Stimulated activated memory B cell treated with anti-CD40 and anti-IgM and Interleukin-4, amounts not matched to agents 10 μg/mL and 1 μg/mL and 100 μg/mL, for 72 hours (primary cell): Measurements from ENCODE around the gene GRK5.

Experiments
- ATAC-seq: fragments of 150-1000 bp; cut with Tn5 transposase; 2 replicates; pipeline ENCODE4 v1.10.0; 2021
- H3K27ac Mint-ChIP-seq: one replicate; pipeline ENCODE4 v1.8.0; 2022; ENCODE audit warnings: mild to moderate bottlenecking, mixed read lengths
- H3K27me3 Mint-ChIP-seq: one replicate; pipeline ENCODE4 v1.8.0; 2022; ENCODE audit warnings: mixed read lengths
- H3K36me3 Mint-ChIP-seq: one replicate; pipeline ENCODE4 v1.8.0; 2022; ENCODE audit warnings: mixed read lengths
- H3K4me1 Mint-ChIP-seq: one replicate; pipeline ENCODE4 v1.8.0; 2022; ENCODE audit warnings: mixed read lengths
- H3K4me3 Mint-ChIP-seq: one replicate; pipeline ENCODE4 v1.8.0; 2022; ENCODE audit warnings: mild to moderate bottlenecking, moderate library complexity, mixed read lengths
- H3K9me3 Mint-ChIP-seq: one replicate; pipeline ENCODE4 v1.8.0; 2022; ENCODE audit warnings: mixed read lengths

The GRK5 gene

GRCh38 chr10:119445311-119445934 is 238.1 kb downstream of the GRK5 start:
- Mint-ChIP-seq H3K27me3 (no peaks in the 10 kb centered on the region), H3K27ac (peak overlapping the region; percentile 53), H3K4me1 (peaks cover 39% of the 10 kb centered on the region), H3K36me3 (peaks cover 20% of the 10 kb centered on the region), H3K9me3 (no peaks in the 10 kb centered on the region), H3K4me3 (no peak overlapping the region)
- ATAC-seq, result peak; percentile 77

DNA sequence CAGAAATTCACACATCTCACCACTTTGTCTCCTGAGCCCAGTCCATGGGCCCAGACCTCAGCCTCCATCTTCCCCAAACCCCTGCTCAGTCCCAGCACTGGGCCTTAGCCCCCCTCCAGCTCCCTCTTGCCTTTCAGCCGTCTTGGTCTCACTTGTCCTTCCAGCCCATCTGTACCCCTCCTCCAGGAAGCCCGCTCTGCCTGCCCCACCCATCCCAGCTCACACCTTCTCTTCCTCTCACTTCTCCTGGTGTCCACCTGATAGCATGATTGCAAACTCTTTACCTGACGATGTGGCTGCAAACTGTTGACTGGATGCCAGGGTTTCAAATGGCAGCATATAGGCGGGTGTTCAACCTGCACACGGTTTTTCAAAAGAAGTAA is 238.6 kb downstream of the GRK5 start:
- H3K27ac Mint-ChIP-seq, result peak overlapping the region; percentile 53
- no peaks in the 10 kb centered on the region for H3K27me3 Mint-ChIP-seq
- H3K9me3 Mint-ChIP-seq, result no peaks in the 10 kb centered on the region
- peaks cover 20% of the 10 kb centered on the region for H3K36me3 Mint-ChIP-seq
- H3K4me1 Mint-ChIP-seq, result peaks cover 39% of the 10 kb centered on the region
- H3K4me3 Mint-ChIP-seq, result no peak overlapping the region
- ATAC-seq, result no peak

- ATAC-seq, result no peak
- H3K36me3 Mint-ChIP-seq, result peaks cover 20% of the 10 kb centered on the region
- no peaks in the 10 kb centered on the region for H3K9me3 Mint-ChIP-seq
- no peak overlapping the region for H3K4me3 Mint-ChIP-seq
- no peaks in the 10 kb centered on the region for H3K27me3 Mint-ChIP-seq
- H3K27ac Mint-ChIP-seq, result peak overlapping the region; percentile 53
- H3K4me1 Mint-ChIP-seq, result peaks cover 39% of the 10 kb centered on the region
Observed at GRCh38 chr10:119446441-119447277, 239.3 kb downstream of the GRK5 start.

GRCh38 chr10:119447421-119447820 is 240.1 kb downstream of the GRK5 start:
- H3K27ac Mint-ChIP-seq, result no peak overlapping the region
- ATAC-seq, result no peak

DNA sequence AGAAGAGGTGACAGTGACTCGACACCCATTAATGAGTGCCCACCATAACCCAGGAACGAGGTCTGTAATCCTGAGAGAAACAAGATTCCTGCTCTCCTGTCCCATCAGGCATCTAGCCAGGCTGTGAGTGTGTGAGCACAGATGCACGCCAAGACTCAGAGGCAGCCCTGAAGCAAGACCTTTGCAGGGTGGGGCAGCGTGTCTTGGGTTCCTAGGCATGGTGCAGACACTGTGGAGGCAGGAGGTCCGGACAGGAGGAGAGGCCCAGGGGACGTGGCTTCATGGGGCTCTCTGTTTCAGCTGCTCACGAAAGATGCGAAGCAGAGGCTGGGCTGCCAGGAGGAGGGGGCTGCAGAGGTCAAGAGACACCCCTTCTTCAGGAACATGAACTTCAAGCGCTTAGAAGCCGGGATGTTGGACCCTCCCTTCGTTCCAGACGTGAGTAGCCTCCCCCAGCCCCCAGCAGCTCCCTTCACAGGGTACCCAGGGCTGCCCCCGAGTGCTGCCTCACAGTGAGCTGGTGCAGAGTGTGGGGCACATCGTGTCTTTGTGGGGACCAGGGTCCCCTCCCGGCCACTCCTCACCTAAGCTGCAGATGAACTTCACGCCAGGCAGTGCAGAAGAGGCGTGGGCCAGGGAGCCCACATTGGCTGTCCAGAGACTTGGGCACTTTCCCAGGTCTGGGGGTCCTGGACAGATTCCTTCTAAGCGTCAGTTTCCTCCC is 240.6 kb downstream of the GRK5 start:
- H3K27me3 Mint-ChIP-seq, result no peaks in the 10 kb centered on the region
- H3K9me3 Mint-ChIP-seq, result no peaks in the 10 kb centered on the region
- peaks cover 27% of the 10 kb centered on the region for H3K4me1 Mint-ChIP-seq
- peaks cover 20% of the 10 kb centered on the region for H3K36me3 Mint-ChIP-seq
- H3K4me3 Mint-ChIP-seq, result no peak overlapping the region
- no peak overlapping the region for H3K27ac Mint-ChIP-seq
- ATAC-seq, result no peak

More at GRCh38 chr10:119447421-119447820, 240.1 kb downstream of the GRK5 start:
- no peaks in the 10 kb centered on the region for H3K27me3 Mint-ChIP-seq
- H3K9me3 Mint-ChIP-seq, result no peaks in the 10 kb centered on the region
- H3K4me3 Mint-ChIP-seq, result no peak overlapping the region
- H3K4me1 Mint-ChIP-seq, result peaks cover 32% of the 10 kb centered on the region
- H3K36me3 Mint-ChIP-seq, result peaks cover 20% of the 10 kb centered on the region

DNA sequence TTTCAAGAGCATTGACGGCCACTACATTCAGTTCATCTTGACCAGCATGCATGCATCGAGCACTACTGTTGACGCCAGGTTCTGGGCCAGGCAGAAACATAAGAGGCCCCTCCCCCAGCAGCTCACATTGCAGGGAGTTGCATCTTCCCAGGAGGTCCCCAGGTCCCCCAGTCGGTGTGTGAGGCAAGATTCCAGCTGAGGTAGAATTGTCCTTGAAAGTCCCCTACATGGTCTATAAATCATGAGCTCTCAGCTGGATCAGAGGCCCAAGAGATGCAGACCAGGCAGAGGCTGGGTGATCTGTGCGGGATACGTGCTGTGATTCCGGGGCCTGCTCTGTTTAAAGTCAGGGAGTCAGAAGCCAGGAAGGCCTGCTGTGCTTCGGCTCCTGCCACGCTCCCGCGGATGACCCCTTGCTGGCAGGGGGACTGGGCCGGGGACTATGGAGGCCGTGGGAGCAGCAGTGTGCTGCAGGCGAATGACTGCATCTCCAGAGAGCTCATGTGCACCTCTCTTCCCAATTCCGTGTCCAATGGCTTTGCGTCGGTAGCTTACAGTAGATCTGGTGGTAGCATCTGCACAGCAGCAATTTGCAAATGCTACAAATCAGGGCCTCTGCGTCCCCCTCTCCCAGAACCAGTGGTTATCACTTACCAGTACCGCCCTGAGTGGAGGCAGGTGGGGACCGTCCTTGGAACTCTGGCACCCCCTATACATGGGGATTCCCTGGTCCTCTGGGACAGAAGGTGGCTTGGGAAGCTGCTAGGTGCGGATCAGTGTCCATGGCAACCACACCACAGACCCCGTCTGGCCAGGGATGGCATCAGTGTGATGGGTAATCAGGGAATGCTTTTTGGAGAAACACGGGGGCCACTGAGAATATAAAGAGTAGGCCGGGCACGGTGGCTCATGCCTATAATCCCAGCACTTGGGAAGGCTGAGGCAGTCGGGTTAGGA is 241.5 kb downstream of the GRK5 start:
- no peak for ATAC-seq
- Mint-ChIP-seq H3K9me3 (no peaks in the 10 kb centered on the region), H3K4me3 (no peak overlapping the region), H3K27ac (peak overlapping the region; percentile 65), H3K27me3 (no peaks in the 10 kb centered on the region), H3K4me1 (peaks cover 30% of the 10 kb centered on the region), H3K36me3 (peaks cover 22% of the 10 kb centered on the region)

GRCh38 chr10:119449760-119450461 is 242.5 kb downstream of the GRK5 start:
- Mint-ChIP-seq H3K27ac (peak overlapping the region; percentile 65), H3K36me3 (peaks cover 28% of the 10 kb centered on the region), H3K4me3 (no peak overlapping the region), H3K9me3 (no peaks in the 10 kb centered on the region), H3K4me1 (peaks cover 33% of the 10 kb centered on the region), H3K27me3 (no peaks in the 10 kb centered on the region)
- ATAC-seq, result no peak

DNA sequence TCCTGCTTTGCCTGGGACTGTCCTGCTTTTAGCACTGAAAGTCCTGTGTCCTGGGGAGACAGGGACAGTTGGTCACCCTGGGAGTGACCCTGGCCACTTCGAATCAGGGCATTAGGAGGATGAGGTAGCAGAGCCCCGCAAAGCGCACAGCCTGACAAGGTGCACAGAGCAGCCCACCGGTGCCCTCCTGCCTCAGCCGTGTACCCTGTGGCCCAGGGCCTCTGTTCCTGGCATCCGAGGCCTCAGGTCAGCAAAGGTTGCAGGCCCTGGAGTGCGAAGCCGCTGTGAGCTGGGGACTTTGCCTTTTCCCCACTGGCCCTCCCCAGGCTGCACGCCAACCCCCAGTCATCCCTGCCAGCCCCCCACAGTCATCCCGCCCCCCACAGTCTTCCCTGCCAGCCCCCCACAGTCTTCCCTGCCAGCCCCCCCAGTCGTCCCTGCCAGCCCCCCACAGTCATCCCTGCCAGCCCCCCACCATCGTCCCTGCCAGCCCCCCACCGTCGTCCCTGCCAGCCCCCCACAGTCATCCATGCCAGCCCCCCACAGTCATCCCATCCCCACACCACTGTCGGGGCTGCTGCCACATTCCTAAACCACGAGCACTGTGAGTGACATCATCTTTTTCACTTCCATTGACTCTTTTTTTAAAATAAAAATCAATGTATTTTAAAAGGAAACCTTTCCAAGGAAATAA is 243.4 kb downstream of the GRK5 start:
- Mint-ChIP-seq H3K4me1 (peaks cover 33% of the 10 kb centered on the region), H3K9me3 (no peaks in the 10 kb centered on the region), H3K36me3 (peaks cover 28% of the 10 kb centered on the region), H3K27ac (no peak overlapping the region), H3K27me3 (no peaks in the 10 kb centered on the region), H3K4me3 (no peak overlapping the region)
- ATAC-seq, result no peak

- no peaks in the 10 kb centered on the region for H3K27me3 Mint-ChIP-seq
- no peak overlapping the region for H3K27ac Mint-ChIP-seq
- H3K36me3 Mint-ChIP-seq, result peaks cover 28% of the 10 kb centered on the region
- H3K4me1 Mint-ChIP-seq, result peaks cover 34% of the 10 kb centered on the region
- H3K9me3 Mint-ChIP-seq, result no peaks in the 10 kb centered on the region
- no peak for ATAC-seq
- no peak overlapping the region for H3K4me3 Mint-ChIP-seq
Observed at GRCh38 chr10:119451300-119451896, 244.0 kb downstream of the GRK5 start.

GRCh38 chr10:119452396-119452795 is 245.0 kb downstream of the GRK5 start:
- peaks cover 22% of the 10 kb centered on the region for H3K36me3 Mint-ChIP-seq
- no peak for ATAC-seq
- no peaks in the 10 kb centered on the region for H3K9me3 Mint-ChIP-seq
- no peak overlapping the region for H3K4me3 Mint-ChIP-seq
- H3K27me3 Mint-ChIP-seq, result no peaks in the 10 kb centered on the region
- no peak overlapping the region for H3K27ac Mint-ChIP-seq
- H3K4me1 Mint-ChIP-seq, result peaks cover 42% of the 10 kb centered on the region

GRCh38 chr10:119453313-119453712 is 245.9 kb downstream of the GRK5 start:
- Mint-ChIP-seq H3K27ac (no peak overlapping the region), H3K36me3 (peaks cover 17% of the 10 kb centered on the region)
- no peak for ATAC-seq

DNA sequence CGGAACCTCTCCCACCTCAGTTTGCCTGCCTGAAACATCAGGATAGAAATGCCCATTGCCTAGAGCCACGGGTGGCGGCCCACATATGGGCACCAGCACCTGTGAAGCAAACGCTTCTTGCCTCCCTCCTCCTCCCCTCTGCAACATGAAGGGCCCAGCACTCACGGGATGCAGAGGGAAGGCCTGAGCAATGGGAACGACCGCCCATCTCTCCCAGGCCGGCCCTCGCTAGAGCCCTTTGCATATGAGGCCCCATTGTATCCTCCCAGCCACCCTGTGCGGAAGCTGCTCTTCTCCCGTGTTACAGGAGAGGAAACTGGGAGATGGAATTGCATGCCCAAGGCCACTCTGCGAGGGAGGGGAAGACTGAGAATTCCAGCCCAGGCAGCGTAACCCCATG is 246.9 kb downstream of the GRK5 start:
- peaks cover 41% of the 10 kb centered on the region for H3K4me1 Mint-ChIP-seq
- no peak overlapping the region for H3K4me3 Mint-ChIP-seq
- no peak for ATAC-seq
- peaks cover 17% of the 10 kb centered on the region for H3K36me3 Mint-ChIP-seq
- H3K27ac Mint-ChIP-seq, result peak overlapping the region; percentile 84
- no peaks in the 10 kb centered on the region for H3K27me3 Mint-ChIP-seq
- H3K9me3 Mint-ChIP-seq, result no peaks in the 10 kb centered on the region

More at GRCh38 chr10:119453313-119453712, 245.9 kb downstream of the GRK5 start:
- Mint-ChIP-seq H3K4me3 (no peak overlapping the region), H3K27me3 (no peaks in the 10 kb centered on the region), H3K4me1 (peaks cover 42% of the 10 kb centered on the region), H3K9me3 (no peaks in the 10 kb centered on the region)

- no peaks in the 10 kb centered on the region for H3K9me3 Mint-ChIP-seq
- peak overlapping the region; percentile 84 for H3K27ac Mint-ChIP-seq
- ATAC-seq, result no peak
- H3K27me3 Mint-ChIP-seq, result no peaks in the 10 kb centered on the region
- no peak overlapping the region for H3K4me3 Mint-ChIP-seq
- peaks cover 34% of the 10 kb centered on the region for H3K4me1 Mint-ChIP-seq
- H3K36me3 Mint-ChIP-seq, result peaks cover 13% of the 10 kb centered on the region
Observed at GRCh38 chr10:119454990-119455389, 247.6 kb downstream of the GRK5 start.
